HG02642 (cell line): ENCODE measurements around the gene PRKCA.

ENCODE experiments used
- ATAC-seq: cut with Tn5 transposase; IDR thresholded peaks from one replicate; pipeline ENCODE4 v1.9.1; 2021; ENCODE audit warnings: mild to moderate bottlenecking; ENCODE audit not compliant: unreplicated experiment, poor library complexity

Gene PRKCA

DNA sequence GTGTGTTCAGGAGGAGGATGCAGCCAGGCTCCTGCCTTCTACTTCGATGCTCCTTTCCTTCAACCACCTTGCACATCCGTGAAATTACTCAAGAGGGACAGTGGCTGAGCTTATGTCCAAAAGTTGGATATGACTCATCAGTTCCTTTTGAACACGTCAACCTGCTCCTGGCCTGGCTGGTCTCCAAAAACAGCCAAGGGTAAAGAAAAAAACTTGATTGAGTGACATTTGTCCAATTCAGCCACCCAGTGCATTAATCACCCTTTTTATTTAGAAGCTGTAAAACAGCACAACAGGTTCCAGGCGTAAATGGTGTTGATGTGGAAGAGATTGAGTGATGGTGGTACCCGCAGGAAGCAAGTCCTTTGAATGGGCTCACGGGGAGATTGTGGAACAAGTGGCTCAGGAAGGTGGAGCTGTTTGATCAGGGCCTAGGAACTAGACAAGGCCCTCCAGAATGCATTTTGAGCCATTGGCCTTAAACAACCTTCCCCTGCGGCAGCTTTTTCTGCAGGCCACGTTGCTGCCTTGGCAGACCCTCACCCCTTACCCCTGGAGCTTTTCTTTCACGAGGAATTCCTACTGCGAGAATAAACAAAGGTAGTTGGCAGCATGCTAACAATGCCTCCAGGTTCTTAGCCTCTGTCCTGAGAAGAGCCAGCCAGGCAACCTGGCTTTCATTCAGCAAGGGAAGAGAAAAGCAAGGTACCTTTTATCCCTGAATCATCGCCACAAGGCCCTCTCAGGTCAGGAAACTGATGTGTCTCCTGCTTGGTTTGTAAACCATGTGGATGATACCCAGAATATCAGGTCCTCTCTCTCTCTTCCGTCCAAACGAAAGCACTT lies 359.2 kb downstream of the PRKCA start:
- no peak for ATAC-seq

GRCh38 chr17:66662496-66662895 lies 360.1 kb downstream of the PRKCA start:
- ATAC-seq, result no peak

- ATAC-seq, result no peak
Measured at GRCh38 chr17:66663041-66663606, 360.7 kb downstream of the PRKCA start.

- no peak for ATAC-seq
Measured at GRCh38 chr17:66664336-66664735, 361.9 kb downstream of the PRKCA start.

DNA sequence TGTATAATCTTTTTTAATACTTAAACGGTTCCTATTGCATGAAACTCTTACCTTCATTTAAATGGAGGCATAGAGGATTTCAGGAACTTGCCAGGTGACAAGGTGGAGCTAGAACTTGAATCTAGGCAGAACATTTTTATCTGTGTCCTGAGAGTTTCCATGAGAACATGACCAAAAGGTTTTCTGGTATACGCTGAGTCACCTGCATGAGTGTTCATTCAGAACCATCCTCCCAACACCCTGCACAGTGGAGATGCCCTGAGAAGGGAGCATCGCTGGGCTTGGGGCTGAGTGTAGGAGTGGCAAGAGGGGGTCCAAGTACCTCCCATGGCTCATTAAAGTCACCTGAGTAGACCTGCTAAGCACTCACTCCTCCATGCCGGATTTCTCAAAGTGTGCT lies 362.8 kb downstream of the PRKCA start:
- ATAC-seq, result no peak

- ATAC-seq, result no peak
Measured at GRCh38 chr17:66667090-66667489, 364.7 kb downstream of the PRKCA start.

DNA sequence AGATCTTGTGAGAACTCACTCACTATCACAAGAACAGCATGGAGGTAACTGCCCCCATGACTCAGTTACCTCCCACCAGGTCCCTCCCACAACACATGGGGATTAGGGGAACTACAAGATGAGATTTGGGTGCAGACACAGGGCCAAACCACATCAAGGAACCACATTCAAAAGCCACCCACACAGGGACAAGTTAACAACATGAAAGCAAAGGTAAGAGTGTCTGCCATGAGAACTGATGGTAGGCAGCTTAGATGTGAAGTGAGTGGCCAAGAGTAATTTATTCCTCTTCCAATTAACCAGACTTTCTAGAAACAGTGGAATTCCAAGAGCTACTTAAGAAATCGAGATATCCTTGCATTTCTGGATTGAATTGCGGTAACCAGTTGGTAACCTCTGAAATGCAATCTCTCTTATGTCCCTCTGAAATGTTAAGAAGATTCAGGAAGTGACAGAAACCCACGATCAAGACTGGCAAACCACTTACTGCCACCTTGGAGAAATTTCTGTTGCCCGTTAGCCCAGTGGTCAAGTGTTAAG lies 365.1 kb downstream of the PRKCA start:
- no peak for ATAC-seq

DNA sequence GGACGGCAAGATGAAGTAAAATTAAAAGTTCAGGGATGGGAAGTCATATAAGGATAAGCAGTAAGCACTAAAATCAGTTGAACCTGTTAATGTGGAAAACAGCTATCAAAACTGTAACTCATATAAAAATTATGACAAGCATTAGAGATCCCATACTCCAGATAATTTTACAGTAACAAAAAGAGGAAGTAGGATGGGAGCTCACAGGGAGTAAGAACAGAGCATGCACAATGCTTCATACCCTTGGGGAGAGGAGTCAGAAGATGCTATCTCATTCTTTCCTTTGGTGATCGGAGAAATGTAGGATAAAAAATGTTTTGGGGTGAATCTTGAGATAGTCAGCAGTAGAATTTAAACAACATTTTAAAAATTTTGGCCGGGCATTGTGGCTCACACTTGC lies 367.8 kb downstream of the PRKCA start:
- no peak for ATAC-seq

GRCh38 chr17:66671156-66671555 lies 368.7 kb downstream of the PRKCA start:
- ATAC-seq, result no peak

- no peak for ATAC-seq
Measured at GRCh38 chr17:66673668-66674276, 371.4 kb downstream of the PRKCA start.

DNA sequence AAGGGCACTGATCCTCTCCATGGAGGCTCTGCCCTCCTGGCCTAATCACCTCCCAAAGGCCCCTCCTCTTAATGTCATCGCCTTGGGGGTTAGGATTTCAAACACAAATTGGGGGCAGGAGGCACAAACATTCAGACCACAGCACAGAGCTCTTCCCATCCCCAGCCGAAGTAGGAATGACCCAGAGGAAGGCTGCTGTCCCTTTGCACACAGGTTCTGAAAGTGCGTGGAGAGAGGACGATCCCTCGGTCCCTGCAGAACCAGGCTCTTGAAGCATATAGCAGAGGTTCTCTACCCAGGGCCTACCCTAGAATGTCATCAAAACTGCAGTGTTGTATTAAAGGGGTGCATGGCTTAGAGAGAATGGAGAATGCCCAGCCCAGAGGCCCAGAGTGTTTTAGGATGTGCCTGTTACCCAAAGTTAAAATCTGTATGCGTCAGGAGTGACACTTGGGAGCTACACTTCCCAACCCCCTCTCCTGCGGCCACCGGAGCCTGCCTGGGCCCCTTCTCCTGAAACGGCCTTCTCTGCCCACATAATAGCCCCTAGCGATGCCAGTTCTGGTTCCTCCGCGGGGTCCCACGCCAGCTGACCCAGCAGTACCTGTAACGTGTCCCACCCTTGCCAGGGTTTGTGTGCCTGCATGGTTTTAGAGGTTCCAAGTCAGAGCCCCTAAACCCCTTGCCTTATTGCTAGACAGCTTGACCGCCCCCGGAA lies 373.0 kb downstream of the PRKCA start:
- no peak for ATAC-seq

DNA sequence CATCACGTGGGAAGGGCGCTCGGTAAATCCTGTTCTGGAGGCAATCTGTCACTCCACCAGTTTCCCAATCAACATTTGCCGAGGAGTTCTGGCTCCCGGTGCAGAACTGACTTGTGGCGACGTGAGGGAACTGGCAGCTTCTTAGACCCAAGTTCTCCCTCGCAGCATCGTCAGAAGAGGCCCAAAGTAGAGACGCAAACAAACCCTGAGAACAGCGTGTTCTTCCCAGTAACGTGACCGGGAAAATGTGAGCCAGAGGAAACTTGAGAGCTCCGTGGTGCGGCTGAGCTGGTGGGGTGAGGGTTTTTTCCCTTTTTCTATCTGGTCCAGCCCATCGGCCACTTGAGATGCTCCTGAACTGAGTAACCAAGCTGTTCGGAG lies 373.6 kb downstream of the PRKCA start:
- no peak for ATAC-seq

DNA sequence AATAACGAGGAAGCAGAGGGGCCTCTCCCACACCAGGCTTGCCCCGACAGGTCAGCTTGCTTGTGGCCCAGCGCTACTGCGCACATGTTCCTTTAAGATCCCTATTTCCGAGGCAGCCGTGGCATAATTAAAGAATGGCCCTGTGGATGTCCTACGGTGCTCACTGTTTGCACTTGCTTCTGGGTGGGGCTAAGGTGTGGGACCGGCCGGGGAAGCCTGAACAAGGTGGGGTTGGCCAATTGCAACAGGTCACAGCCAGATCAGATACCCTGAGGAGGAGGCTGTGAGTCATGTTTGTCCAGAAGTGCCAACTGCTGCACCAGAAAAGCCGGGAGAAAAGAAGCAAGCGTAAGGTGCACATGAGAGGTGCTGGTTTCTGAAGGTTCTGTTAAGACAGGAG lies 374.0 kb downstream of the PRKCA start:
- ATAC-seq, result no peak

DNA sequence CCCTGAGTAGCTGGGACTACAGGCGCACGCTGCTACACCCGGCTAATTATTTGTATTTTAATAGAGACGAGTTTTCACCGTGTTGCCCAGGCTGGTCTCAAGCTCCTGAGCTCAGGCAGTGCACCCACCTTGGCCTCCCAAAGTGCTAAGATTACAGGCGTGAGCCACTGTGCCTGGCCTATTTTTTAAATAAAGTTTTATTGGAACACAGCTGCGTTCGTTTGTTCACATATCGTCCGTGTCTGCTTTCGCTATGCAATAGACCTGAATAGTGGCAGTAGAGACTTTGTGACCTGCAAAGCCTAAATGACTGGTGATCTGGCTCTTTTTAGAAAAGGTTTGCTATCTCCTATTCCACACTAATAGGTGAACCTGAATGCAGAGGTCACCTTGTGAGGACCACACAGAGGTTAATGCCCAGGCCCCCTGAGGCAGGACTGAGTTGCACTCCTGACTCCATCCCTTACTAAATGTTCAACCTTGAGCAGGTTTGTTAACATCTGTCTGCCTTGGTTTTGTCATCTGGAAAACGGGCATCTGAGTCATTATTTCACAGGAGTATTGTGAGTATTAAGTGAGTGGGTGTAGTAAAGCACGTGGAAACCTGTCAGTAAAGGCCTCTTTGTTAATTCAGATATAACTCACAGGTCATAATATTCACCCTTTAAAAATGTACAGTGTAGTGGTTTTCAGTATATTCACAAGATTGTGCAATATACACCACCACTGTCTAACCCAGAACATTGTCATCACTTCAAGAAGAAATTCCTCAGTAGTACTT lies 375.0 kb downstream of the PRKCA start:
- ATAC-seq, result no peak

DNA sequence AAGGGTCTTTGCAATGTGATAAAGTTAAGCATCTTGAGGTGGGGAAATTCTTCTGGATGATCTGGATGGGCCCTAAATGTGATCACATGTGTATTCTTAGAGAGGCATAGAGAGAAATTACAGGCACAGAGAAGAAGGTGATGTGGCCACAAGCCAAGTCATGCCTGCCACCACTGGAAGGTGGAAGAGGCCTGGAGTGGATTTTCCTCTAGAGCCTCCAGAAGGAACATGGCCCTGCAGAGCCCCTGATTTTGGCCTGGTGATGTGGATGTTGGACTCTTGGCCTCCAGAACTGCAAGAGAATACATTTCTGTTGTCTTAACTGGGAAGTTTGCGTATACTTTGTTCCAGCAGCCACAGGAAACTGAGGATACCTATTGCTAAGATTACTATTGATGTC lies 375.6 kb downstream of the PRKCA start:
- no peak for ATAC-seq

DNA sequence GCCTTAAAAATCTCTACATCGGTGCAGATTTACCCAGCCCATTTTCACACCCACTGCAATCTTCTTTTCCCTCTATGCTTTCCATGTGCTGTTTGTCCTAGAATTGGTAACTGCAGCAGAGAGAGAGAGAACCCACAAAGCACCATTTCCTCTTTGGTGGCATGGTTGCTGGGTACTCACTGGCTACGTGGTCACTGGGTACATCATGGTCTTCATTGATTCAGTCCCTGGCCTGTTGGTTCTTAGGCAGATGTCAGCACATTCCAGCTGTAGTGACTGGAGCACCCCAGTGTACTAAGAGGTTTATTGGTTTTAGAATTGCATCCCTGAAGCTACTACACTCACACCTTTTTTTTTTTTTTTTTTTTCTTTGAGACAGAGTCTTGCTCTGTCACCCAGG lies 376.4 kb downstream of the PRKCA start:
- no peak for ATAC-seq

- no peak for ATAC-seq
Measured at GRCh38 chr17:66679631-66680517, 377.5 kb downstream of the PRKCA start.

GRCh38 chr17:66682283-66682682 lies 379.9 kb downstream of the PRKCA start:
- ATAC-seq, result no peak

- no peak for ATAC-seq
Measured at GRCh38 chr17:66684261-66684660, 381.8 kb downstream of the PRKCA start.
